ENCODE data around the gene NFAM1. TPM values are rescaled to one million over a fixed set of nuclear protein-coding genes. Genes with fewer than 3 reads are reported as not detected.

Gene NFAM1
- total RNA-seq, 1 donor from 2014 or later, result 0.07 TPM

DNA sequence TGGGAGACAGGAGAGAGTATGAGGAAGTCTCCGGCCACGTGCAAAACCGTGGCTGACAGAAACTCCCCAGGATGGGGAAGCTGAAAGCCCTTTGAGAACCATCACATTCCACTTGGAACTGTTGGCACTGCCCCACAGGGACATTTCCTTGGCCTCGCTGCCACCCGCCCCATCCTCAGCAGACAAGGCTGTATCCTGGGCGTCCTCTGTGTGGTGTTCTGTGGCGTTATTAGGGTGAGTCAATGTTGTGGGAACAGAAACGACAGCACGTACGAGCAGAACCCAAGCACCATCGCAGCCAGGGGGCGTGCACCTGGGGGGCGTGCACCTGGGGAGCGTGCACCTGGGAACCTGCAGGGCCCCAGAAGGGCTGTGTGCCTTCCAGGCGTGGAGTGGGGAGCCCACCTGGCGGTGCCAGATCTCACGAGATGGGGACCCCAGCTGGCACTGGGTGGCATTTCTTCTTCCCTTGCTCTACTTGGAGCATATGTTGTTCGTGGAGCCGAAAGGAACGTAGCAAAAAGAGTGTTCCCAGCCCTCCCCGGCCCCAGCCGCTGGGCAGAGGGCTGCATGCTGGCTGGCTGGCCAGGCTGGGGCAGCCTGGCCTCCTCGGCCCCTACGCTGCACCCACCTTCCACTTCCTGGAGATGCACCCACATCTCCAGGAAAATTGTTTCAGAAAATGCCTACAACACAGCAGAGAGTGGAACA lies 35.4 kb downstream of the NFAM1 start:
- no peak for DNase-seq
- H3K36me3 Mint-ChIP-seq (ENCODE audit: low read depth), result no peaks in the 10 kb centered on the region
- no peak overlapping the region for H3K4me3 Mint-ChIP-seq
- no peaks in the 10 kb centered on the region for H3K9me3 Mint-ChIP-seq
- H3K27ac Mint-ChIP-seq, result no peak overlapping the region
- peaks cover 6% of the 10 kb centered on the region for H3K27me3 Mint-ChIP-seq
- intact Hi-C loops (cut with micrococcal nuclease), result no loop called here
- peaks cover 4% of the 10 kb centered on the region for H3K4me1 Mint-ChIP-seq

GRCh38 chr22:42389143-42389542 lies 43.1 kb downstream of the NFAM1 start:
- intact Hi-C loops (cut with micrococcal nuclease), result no loop called here
- no peaks in the 10 kb centered on the region for H3K36me3 Mint-ChIP-seq (ENCODE audit: low read depth)
- no peak for DNase-seq
- no peak overlapping the region for H3K27ac Mint-ChIP-seq
- peaks cover 4% of the 10 kb centered on the region for H3K27me3 Mint-ChIP-seq
- H3K4me1 Mint-ChIP-seq, result no peaks in the 10 kb centered on the region
- H3K9me3 Mint-ChIP-seq, result no peaks in the 10 kb centered on the region
- H3K4me3 Mint-ChIP-seq, result no peak overlapping the region

GRCh38 chr22:42388130-42388797 lies 43.9 kb downstream of the NFAM1 start:
- Mint-ChIP-seq H3K4me1 (no peaks in the 10 kb centered on the region), H3K27me3 (peaks cover 4% of the 10 kb centered on the region), H3K36me3 (ENCODE audit: low read depth) (no peaks in the 10 kb centered on the region), H3K4me3 (no peak overlapping the region), H3K9me3 (no peaks in the 10 kb centered on the region), H3K27ac (no peak overlapping the region)
- intact Hi-C loops (cut with micrococcal nuclease), result no loop called here
- DNase-seq, result no peak

DNA sequence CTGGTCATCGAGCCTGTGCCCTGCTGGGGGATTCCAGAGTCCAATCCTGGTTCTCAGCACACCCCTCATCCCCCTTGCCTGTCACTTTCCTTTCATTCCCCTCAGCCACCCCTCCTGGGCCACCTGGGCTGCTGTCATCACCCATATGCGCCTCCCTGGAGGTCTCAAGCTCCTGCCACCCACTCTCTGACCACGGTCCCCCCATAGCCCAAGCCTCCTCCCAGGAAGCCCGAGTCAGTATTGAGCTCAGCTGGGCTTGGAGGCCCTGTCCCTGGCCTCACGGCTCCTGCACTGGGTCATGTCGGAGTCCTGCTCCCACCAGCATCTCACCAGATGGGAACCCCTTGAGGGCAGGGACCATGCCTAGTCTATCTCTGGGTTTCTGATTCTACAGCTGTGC lies 44.6 kb downstream of the NFAM1 start:
- Mint-ChIP-seq H3K9me3 (no peaks in the 10 kb centered on the region), H3K27me3 (peaks cover 4% of the 10 kb centered on the region), H3K27ac (no peak overlapping the region), H3K36me3 (ENCODE audit: low read depth) (no peaks in the 10 kb centered on the region), H3K4me3 (no peak overlapping the region), H3K4me1 (no peaks in the 10 kb centered on the region)
- DNase-seq, result no peak
- intact Hi-C loops (cut with micrococcal nuclease), result no loop called here

DNA sequence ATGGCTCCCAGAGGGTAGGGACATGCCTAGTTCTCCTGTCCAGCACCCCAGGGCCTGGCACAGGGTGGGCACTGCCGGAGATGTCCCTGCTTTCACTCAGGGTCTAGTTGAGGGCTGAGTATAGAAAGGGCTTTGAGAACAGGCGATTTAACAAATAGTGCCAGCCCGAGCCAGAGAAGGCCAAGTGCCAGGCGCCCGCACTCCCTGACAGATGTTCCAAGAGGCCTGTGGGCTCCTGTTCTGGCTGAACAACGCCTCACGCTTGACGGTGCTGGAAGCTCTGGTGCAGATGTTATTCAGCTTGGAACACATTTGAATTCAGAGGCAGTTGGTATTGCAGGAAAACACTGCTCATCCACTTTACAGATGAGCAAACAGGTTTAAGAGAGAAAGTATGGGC lies 46.5 kb downstream of the NFAM1 start:
- no peak for DNase-seq
- H3K4me3 Mint-ChIP-seq, result no peak overlapping the region
- no peaks in the 10 kb centered on the region for H3K27me3 Mint-ChIP-seq
- no peak overlapping the region for H3K27ac Mint-ChIP-seq
- H3K4me1 Mint-ChIP-seq, result no peaks in the 10 kb centered on the region
- no peaks in the 10 kb centered on the region for H3K9me3 Mint-ChIP-seq
- intact Hi-C loops (cut with micrococcal nuclease), result no loop called here
- H3K36me3 Mint-ChIP-seq (ENCODE audit: low read depth), result no peaks in the 10 kb centered on the region

DNA sequence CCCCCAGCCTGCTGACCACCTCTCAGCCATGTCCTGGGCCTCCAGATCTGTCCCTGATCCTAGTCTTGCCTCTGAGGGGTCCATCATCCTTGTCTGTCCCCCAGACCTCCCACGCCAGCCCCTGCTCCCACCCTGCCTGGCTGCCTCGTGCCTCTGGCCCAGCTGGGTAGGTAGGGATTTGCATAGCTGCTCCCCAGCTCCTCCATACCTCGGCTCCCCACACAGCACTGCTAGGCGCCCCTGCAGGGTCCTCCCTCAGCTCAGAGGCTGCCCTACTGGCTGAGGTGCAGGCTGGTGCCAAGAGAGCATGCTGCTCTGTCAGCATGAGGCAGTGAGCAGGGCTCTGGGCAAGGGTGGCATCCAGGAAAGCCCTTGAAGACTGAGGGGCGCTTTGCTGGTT lies 47.7 kb downstream of the NFAM1 start:
- H3K36me3 Mint-ChIP-seq (ENCODE audit: low read depth), result no peaks in the 10 kb centered on the region
- intact Hi-C loops (cut with micrococcal nuclease), result no loop called here
- H3K27me3 Mint-ChIP-seq, result no peaks in the 10 kb centered on the region
- H3K9me3 Mint-ChIP-seq, result no peaks in the 10 kb centered on the region
- no peaks in the 10 kb centered on the region for H3K4me1 Mint-ChIP-seq
- H3K27ac Mint-ChIP-seq, result no peak overlapping the region
- no peak for DNase-seq
- H3K4me3 Mint-ChIP-seq, result no peak overlapping the region

- Mint-ChIP-seq H3K36me3 (ENCODE audit: low read depth) (no peaks in the 10 kb centered on the region), H3K27ac (no peak overlapping the region), H3K4me1 (no peaks in the 10 kb centered on the region), H3K27me3 (no peaks in the 10 kb centered on the region), H3K9me3 (no peaks in the 10 kb centered on the region), H3K4me3 (no peak overlapping the region)
- no peak for DNase-seq
- intact Hi-C loops (cut with micrococcal nuclease), result no loop called here
Measured at GRCh38 chr22:42383851-42384417, 48.3 kb downstream of the NFAM1 start.

DNA sequence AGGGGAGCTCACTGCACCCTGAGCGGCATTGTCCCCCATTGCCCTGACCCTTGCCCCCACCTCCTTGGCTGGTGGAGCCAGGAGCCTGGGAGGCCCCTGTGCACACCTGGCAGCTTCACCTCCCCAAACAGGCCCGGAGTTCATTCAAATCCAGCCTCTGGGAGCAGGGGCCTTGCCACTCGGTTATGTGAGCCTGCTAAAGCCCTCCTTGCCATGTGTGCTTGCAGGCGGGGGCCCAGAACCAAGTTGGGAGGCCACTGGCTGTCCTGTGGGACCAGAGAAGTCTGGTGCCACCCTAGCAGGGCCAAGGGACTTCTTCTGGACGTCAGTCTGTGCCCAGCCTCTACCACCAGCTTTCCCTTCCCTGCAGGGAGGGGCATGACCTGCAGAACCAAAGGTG lies 48.9 kb downstream of the NFAM1 start:
- no peaks in the 10 kb centered on the region for H3K36me3 Mint-ChIP-seq (ENCODE audit: low read depth)
- no peak for DNase-seq
- intact Hi-C loops (cut with micrococcal nuclease), result no loop called here
- H3K4me3 Mint-ChIP-seq, result no peak overlapping the region
- H3K27me3 Mint-ChIP-seq, result no peaks in the 10 kb centered on the region
- H3K9me3 Mint-ChIP-seq, result no peaks in the 10 kb centered on the region
- no peak overlapping the region for H3K27ac Mint-ChIP-seq
- no peaks in the 10 kb centered on the region for H3K4me1 Mint-ChIP-seq

- intact Hi-C loops (cut with micrococcal nuclease), result no loop called here
- no peak for DNase-seq
- no peaks in the 10 kb centered on the region for H3K4me1 Mint-ChIP-seq
- H3K36me3 Mint-ChIP-seq (ENCODE audit: low read depth), result no peaks in the 10 kb centered on the region
- H3K27ac Mint-ChIP-seq, result no peak overlapping the region
- no peaks in the 10 kb centered on the region for H3K9me3 Mint-ChIP-seq
- H3K27me3 Mint-ChIP-seq, result no peaks in the 10 kb centered on the region
- no peak overlapping the region for H3K4me3 Mint-ChIP-seq
Measured at GRCh38 chr22:42380769-42381551, 51.2 kb downstream of the NFAM1 start.

DNA sequence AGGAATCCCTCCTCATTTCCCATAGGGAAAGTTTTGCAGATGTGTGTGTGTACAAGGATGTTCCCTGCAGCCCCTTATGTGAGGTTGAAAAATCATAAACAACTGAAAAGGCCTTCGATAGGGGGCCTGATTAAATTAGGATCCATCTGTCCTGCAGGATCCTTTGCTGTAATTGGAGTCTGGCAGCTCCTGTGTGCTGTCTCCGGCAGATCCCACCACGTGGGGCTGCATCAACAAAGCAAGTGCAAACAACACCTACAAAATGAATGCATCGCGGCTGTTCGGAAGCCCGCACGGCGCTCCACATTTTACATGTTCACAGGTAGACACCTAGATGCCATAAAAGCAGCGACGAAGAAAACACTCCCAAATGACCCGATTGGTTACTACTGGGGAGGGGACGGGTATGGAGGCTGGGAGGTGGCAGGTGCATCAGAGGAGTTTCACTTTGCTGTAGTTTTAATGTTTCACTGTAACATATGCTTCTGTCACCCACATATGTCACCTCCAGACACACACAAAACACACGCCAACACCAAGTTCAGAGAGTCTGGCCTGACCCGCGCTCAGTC lies 52.2 kb downstream of the NFAM1 start:
- no peak for DNase-seq
- Mint-ChIP-seq H3K4me3 (no peak overlapping the region), H3K27ac (no peak overlapping the region), H3K9me3 (no peaks in the 10 kb centered on the region), H3K36me3 (ENCODE audit: low read depth) (no peaks in the 10 kb centered on the region), H3K27me3 (no peaks in the 10 kb centered on the region), H3K4me1 (no peaks in the 10 kb centered on the region)
- intact Hi-C loops (cut with micrococcal nuclease), result no loop called here

- Mint-ChIP-seq H3K27ac (no peak overlapping the region), H3K27me3 (no peaks in the 10 kb centered on the region), H3K4me1 (peaks cover 3% of the 10 kb centered on the region), H3K4me3 (no peak overlapping the region), H3K36me3 (ENCODE audit: low read depth) (no peaks in the 10 kb centered on the region), H3K9me3 (no peaks in the 10 kb centered on the region)
- no peak for DNase-seq
- intact Hi-C loops (cut with micrococcal nuclease), result no loop called here
Measured at GRCh38 chr22:42376711-42377554, 55.3 kb downstream of the NFAM1 start.

DNA sequence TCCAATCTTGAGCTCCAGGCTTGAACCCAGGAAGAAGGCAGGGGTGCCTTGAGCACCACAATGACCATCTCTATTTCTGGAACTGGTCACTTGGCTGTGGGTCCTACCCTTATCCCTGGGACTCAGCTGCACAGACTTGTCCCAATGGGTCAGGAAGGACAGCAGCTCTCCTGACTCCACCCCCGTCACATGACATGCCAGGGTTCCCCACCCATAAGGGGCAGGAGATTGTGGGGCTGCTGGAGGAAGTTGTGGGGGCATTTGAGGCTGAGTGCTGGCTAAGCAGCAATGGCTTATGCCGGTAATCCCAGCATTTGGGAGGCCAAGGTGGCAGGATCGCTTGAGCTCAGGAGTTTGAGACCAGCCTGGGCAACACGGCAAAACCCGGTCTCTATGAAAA lies 56.2 kb downstream of the NFAM1 start:
- no peaks in the 10 kb centered on the region for H3K9me3 Mint-ChIP-seq
- peaks cover 2% of the 10 kb centered on the region for H3K27me3 Mint-ChIP-seq
- DNase-seq, result no peak
- no peak overlapping the region for H3K27ac Mint-ChIP-seq
- H3K4me3 Mint-ChIP-seq, result no peak overlapping the region
- H3K4me1 Mint-ChIP-seq, result peaks cover 3% of the 10 kb centered on the region
- intact Hi-C loops (cut with micrococcal nuclease), result no loop called here
- no peaks in the 10 kb centered on the region for H3K36me3 Mint-ChIP-seq (ENCODE audit: low read depth)

- Mint-ChIP-seq H3K36me3 (ENCODE audit: low read depth) (no peaks in the 10 kb centered on the region), H3K27ac (no peak overlapping the region), H3K9me3 (no peaks in the 10 kb centered on the region), H3K27me3 (peaks cover 8% of the 10 kb centered on the region), H3K4me1 (peaks cover 12% of the 10 kb centered on the region), H3K4me3 (no peak overlapping the region)
- intact Hi-C loops (cut with micrococcal nuclease), result no loop called here
- DNase-seq, result no peak
Measured at GRCh38 chr22:42372976-42373375, 59.2 kb downstream of the NFAM1 start.

Data from activated CD4-positive, alpha-beta T cell treated with anti-CD3 and anti-CD28 coated beads, Interleukin-2, amount 10 ng/mL, durations not matched to agents 24 days and 14 days (primary cell).